HG03521 (cell line): Measurements from ENCODE around the gene TMEM169.
"Not testable (repeated sequence)": the region's sequence is repeated elsewhere in the genome, so short reads cannot be mapped to it uniquely, and the experiment has no call there.

Experiments used
- ATAC-seq: cut with Tn5 transposase; IDR thresholded peaks from one replicate; pipeline ENCODE4 v1.9.1; 2021; ENCODE audit warnings: mild to moderate bottlenecking, moderate library complexity; ENCODE audit not compliant: unreplicated experiment

The TMEM169 gene

DNA sequence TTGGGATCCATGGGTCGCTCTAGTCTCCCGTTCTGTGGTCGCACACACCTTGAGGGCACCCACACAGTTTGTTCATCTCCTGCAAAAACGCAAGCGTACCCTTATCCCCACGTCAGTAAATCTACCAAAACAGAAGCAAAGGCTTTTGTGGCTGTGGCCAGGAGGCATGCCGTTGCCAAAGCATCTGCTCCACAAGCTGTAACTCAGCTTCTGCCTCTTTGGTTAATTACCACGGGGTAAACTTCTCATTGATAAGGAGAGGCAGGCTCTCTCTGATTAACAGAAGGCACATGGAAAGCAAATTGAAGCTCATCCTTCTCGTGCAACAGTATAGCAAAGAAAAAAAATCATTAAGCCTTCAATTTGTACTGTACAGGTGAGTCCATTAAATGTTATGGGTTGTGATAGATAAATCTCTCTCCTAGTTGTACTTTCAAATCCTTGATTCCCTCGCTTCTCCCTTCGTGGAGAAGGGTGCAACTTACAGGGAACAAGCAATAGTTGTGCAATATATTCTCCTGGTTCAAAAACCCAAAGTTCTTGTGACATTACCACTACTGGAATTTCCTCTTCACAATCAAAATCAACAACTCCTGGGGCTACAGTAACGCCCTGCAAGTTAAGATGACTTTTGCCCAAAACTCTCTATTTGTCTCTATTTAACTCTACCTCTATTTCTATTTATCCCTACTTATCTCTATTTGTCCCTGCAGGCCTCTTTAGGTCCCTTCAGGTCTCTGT, 10.4 kb upstream of the TMEM169 start:
- no peak for ATAC-seq

DNA sequence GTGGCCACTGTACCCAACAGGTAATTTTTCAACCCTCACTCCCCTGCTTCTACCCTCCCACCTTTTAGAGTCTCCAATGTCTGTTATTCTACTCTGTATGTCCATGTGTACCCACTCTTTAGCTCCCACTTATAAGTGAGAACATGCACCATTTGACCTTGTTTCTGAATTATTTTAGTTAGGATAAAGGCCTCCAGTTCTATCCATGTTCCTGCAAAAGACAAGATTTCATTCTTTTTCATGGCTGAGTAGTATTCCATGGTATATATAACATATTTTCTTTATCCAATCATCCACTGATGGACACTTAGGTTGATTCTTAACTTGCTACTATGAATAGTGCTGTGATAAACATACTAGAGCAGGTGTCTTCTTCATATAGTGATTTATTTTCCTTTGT, 9.2 kb upstream of the TMEM169 start:
- no peak for ATAC-seq

GRCh38 chr2:216073773-216074172, 7.9 kb upstream of the TMEM169 start:
- no peak for ATAC-seq

GRCh38 chr2:216074380-216074779, 7.3 kb upstream of the TMEM169 start:
- no peak for ATAC-seq

- no peak for ATAC-seq
These were observed 6.9 kb upstream of the TMEM169 start for GRCh38 chr2:216074794-216075193.

- no peak for ATAC-seq
These were observed 5.9 kb upstream of the TMEM169 start for GRCh38 chr2:216075510-216076485.

- ATAC-seq = no peak
These were observed 2.9 kb upstream of the TMEM169 start for GRCh38 chr2:216078776-216079175.

- not testable (repeated sequence) for ATAC-seq
These were observed 1.7 kb upstream of the TMEM169 start for GRCh38 chr2:216080048-216080447.

DNA sequence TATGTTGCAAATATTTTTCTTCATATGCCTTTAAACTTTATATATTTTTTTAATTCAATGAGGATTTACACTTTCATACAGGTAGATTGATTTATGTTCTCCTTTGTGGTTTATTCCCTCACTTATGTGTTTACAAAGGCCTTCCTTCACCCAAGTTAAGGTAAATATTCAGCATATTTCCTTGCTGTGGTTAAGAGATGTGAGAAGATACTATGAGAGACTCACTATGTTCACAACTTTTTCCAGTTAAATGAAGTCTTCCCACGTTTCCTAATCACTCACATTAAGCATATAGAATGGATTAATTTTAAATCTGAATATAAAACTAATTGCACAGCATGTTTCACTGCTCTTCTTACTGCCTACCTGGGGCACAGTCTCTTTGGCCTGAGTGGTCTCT, 707 bp upstream of the TMEM169 start:
- no peak for ATAC-seq

DNA sequence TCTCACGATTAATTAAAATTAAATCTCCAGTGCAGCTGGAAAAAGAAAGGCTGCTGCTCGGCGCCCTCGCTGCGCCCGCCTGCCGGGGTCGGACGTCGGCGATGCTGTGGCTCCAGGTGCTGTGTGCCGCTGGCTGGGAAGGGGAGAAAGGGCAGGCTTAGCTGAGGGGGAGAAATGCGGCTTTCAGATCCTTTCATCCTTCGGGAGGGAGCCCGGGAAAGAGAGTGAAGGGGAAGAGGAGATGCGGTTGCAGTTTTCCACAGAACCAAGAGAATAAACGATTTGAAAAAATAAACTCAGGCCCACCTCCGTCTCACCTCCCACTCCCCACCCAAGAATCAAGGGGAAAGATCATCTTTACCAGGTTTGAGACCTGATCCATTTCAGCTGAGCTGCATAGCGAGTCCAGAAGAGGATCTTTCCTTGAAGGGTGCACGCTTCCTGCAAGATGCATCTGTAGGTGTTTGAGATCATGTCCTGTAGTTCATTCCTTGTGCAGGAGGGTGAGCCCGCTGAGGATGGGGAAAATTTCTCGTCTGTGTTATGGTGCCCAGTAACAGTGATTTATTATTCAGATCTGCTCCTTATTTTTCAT, 495 bp downstream of the TMEM169 start:
- no peak for ATAC-seq

DNA sequence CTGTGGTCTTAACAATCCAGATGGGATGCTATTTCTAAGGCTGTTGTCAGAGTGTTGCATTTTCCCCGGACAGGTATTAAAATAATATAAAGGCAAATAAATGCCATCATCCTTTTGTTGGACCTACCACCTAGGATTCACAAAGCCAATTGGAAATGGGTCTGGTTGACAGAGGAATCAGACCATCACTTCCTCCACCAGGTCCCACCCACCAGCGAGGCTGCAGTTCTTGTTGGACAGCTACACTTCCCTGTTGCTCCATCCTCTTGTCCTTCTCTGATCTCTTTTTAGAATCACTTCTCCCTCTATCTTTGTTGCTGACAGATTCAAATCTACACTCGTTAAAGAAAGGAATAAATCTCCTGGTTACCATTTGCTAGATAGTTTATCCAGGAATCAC, 1.1 kb downstream of the TMEM169 start:
- ATAC-seq = no peak

DNA sequence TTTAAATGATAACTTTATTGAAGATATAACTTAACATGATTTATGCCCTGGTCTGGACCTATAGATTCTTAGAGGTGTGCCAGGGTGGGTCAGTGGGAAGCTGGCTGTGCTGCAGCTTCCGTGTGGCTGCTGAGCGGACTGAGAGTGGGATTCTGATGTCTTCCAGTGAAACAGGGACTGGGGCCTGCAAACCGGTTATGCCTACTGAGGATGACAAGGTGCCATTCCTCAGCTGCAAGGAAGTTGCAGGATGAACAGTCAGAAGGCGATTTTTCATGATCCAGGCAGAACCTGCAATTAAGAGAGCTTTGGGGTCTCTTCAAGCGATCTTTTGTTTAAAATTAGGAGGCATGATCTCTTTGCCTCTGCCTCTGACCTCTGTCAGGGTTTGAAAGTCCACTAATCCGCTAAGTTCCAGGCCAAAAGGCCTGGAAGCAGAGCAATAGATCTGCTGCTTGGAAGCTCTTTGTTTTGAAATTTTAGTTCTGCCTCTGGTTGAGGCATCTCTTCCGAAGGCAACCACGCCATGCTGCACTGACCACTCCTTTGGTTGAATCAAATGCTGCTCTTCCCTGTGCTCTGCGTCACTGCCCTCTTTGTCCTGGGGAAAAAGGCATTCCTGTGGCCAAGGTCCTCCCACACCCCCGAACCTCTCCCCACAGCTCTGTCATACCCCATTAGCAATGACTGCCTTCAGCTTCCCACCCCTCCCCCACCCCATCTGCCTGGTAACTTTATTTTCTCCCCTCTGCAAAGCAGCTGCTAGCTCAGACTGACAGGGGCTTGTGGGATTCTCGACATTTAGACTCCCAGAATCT, 2.0 kb downstream of the TMEM169 start:
- ATAC-seq = no peak

- ATAC-seq = no peak
These were observed 2.8 kb downstream of the TMEM169 start for GRCh38 chr2:216084547-216084946.

DNA sequence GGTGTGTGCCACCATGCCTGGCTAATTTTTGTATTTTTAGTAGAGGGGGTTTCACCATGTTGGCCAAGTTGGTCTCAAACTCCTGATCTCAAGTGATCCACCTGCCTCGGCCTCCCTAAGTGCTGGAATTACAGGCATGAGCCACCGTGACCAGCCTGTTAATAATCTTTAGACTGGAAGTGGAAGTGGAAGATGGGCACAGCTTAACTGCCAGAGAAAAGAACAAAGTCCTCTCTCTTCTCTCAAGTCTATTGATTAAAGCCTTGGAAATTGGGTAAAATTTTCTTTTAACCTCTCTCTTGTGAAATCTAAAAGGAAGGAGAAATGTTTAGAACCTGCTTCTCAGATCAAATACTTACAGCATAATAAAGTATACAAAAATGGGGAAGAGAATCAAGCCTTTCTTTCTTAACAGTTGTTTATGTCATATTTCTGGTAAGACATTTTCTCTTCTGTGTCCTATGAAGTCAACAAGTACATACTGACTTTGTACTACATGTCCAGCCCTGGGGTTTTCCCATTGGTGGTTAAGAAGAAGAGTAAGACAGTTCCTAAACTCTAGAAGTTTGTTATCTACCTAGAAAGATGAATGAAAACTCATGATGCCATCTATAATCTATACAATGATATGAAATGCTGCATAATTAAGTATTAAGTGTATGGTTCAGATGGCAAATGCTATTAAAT, 4.6 kb downstream of the TMEM169 start:
- no peak for ATAC-seq

DNA sequence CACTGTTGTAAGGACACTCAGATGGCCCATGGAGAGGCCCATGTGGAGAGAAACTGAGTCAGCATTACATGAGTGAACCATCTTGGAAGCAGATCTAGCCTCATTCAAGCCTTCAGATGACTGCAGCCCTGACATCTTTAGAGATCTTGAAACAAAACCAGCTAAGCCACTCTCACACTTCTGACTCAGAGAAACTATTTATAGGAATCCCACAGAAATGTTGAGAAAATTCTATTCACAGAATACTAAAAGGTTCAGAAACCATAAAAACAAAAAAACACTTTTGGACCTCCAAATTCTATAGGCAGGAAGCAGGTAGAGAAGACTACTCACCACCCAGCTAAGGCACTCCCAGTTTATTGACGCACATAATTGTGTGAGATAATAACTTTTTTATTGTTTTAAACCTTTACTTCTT, 8.7 kb downstream of the TMEM169 start:
- ATAC-seq = no peak

DNA sequence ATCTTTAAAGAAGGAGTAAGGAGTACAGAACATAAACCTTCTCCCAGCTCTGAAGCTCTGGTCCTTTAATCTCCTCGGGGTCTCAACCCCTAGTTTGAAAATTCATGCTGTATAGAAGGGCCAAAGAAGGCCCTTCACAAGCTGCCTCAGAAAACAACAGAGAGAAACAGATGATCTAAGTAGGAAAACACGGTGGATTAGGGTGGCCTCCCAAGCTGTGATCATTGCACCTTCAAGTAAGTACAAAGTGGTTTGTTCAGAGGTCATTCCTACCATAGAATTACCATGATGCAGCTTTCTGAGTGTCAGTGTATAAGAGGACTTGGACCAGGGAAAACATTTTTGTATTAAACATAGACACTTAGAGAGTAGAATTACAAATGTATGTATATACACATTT, 10.9 kb downstream of the TMEM169 start:
- ATAC-seq = no peak

- ATAC-seq = no peak
These were observed 13.0 kb downstream of the TMEM169 start for GRCh38 chr2:216094701-216095100.

DNA sequence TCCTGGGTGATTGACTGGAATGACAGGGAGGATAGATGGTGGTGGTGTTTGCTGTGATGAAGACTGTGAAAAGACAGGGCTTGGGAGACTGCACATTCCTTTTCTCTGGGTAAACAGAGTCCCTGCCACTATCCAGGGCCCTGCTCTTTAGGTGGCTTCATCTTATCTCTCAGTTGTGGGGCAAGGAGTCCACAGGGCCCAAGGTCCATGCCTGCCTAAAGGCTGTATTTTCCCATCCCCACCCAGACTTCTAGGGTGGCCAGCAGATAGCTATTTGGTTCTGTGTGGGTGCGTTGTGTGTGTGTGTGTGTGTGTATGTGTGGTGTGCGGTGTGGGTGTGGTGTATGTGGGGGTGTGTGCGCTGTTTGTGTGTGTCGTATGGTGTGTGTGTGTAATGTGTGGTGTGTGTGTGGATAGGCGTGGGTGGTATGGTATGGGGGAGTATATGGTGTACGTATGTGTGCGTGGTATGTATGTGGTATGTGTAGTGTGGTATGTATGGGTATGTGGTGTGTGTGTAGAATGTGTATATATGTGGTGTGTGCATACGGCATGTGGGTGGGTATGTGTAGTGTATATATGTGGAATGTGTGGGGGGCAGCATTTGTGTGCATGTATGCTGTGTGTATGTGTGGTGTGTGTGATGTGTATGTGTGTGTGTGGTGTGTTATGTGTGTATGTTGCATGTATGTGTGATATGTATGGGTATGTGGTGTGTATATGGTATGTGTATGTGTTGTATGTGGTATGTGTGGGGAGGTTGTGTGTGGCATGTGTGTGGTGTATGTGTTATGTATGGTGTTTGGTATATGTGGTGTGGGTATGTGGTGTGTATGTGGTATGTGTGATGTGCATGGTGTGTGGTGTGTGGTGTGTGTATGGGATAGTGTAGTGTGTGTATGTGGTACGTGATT, 17.0 kb downstream of the TMEM169 start:
- no peak for ATAC-seq

- no peak for ATAC-seq
These were observed 19.4 kb downstream of the TMEM169 start for GRCh38 chr2:216101109-216101508.
